ENCODE results near the gene TLCD5. TPM values are rescaled to one million over a fixed set of nuclear protein-coding genes. Genes with fewer than 3 reads are reported as not detected.

TLCD5 gene
- total and polyA plus RNA-seq, 8 donors = 0.58 to 81.2 (median 1.8) TPM; not detected in 1

DNA sequence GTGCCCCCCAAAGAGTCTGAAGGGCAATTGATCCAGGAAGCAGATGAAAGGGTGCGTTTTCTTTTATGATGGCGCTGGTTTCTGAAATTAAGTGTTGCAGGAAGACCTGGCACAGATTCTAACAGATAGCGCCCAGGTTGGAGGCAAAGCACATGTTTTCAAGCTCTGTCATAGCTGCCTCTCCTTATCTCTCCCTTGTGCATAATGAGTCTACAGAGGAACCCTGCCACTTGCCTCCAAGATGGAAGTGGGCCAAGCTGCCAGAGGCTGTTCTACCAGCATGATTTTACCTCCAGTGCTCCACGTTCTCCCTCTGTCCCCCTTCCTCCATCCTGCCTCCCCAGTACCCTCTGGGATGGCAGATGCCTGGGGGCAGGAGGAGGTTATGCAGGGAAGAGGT lies 30.0 kb upstream of the TLCD5 start:
- Histone ChIP-seq H3K9me3 (no peaks in the 10 kb centered on the region), H3K36me3 (no peaks in the 10 kb centered on the region), H3K27me3 (peaks cover 0 to 33% (median 3%) of the 10 kb centered on the region in 3 donors), H3K4me1 (peaks cover 3 to 11% (median 4%) of the 10 kb centered on the region in 4 donors), H3K27ac (no peak overlapping the region), H3K4me3 (no peak overlapping the region)
- DNase-seq = peak in 1 of 2 donors; percentile 66
- TF ChIP-seq POLR2A (IDR thresholded peaks at IDR 0.05) (no peak), EP300 (IDR thresholded peaks at IDR 0.05) (no peak), POLR2AphosphoS5 (IDR thresholded peaks at IDR 0.05) (no peak)
- TF ChIP-seq, protein P1, sequence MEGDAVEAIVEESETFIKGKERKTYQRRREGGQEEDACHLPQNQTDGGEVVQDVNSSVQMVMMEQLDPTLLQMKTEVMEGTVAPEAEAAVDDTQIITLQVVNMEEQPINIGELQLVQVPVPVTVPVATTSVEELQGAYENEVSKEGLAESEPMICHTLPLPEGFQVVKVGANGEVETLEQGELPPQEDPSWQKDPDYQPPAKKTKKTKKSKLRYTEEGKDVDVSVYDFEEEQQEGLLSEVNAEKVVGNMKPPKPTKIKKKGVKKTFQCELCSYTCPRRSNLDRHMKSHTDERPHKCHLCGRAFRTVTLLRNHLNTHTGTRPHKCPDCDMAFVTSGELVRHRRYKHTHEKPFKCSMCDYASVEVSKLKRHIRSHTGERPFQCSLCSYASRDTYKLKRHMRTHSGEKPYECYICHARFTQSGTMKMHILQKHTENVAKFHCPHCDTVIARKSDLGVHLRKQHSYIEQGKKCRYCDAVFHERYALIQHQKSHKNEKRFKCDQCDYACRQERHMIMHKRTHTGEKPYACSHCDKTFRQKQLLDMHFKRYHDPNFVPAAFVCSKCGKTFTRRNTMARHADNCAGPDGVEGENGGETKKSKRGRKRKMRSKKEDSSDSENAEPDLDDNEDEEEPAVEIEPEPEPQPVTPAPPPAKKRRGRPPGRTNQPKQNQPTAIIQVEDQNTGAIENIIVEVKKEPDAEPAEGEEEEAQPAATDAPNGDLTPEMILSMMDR (IDR thresholded peaks at IDR 0.05) = no peak
- WGBS, 5 donors = 27 to 40% (median 32%) methylated on average over 4 of the region's 4 CpGs
- intact Hi-C loops (cut with DNase I; ENCODE audit: low total_unique reads) = no loop called here

DNA sequence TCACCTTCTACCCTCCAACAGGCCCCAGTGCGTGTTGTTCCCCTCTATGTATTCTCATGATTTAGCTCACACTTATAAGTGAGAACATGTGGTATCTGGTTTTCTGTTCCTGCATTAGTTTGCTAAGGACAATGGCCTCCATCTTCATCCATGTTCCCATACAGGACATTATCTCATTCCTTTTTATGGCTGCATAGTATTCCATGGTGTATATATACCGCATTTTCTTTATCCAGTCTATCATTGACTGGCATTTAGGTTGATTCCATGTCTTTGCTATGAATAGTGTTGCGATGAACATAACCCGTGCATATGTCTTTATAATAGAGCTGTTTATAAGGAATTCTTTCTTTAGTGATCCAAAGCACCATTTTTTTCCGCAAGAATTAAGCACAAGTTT lies 28.5 kb upstream of the TLCD5 start:
- Histone ChIP-seq H3K4me1 (peaks cover 3 to 20% (median 7%) of the 10 kb centered on the region in 4 donors), H3K36me3 (no peaks in the 10 kb centered on the region), H3K9me3 (no peaks in the 10 kb centered on the region), H3K27ac (no peak overlapping the region), H3K27me3 (peaks cover 0 to 33% (median 3%) of the 10 kb centered on the region in 3 donors), H3K4me3 (no peak overlapping the region)
- WGBS, 5 donors = 92 to 99% (median 99%) methylated on average over 5 of the region's 5 CpGs
- intact Hi-C loops (cut with DNase I; ENCODE audit: low total_unique reads) = no loop called here
- DNase-seq = no peak
- TF ChIP-seq, protein P1 (IDR thresholded peaks at IDR 0.05) = no peak
- TF ChIP-seq EP300 (IDR thresholded peaks at IDR 0.05) (no peak), POLR2AphosphoS5 (IDR thresholded peaks at IDR 0.05) (no peak), POLR2A (IDR thresholded peaks at IDR 0.05) (no peak)

DNA sequence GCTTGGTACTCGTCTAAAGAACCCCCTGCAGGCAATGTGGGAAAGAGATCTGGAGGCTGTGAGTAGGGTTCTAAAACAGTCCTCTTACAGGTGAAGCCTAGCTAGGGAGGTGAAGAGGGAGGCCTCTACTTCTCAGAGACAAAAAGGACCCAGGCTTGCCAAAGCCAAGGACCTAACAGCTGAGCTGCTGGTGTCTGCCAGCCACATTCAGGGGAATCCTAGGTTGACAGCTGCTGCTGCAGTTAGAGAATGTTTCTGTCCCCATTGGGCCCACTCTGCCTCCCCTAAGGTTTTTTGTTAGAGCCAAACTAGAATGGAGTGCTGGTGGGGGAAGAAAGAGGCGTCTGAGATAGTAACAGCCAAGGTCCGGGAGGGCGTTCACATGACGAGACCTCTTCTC lies 26.6 kb upstream of the TLCD5 start:
- H3K4me1 ChIP-seq = peaks cover 3 to 33% (median 18%) of the 10 kb centered on the region in 4 donors
- H3K9me3 ChIP-seq = no peaks in the 10 kb centered on the region
- WGBS, 5 donors = 86 to 93% (median 89%) methylated on average over 4 to 5 of the region's 5 CpGs
- H3K27me3 ChIP-seq = peaks cover 0 to 22% (median 3%) of the 10 kb centered on the region in 3 donors
- no peak overlapping the region for H3K27ac ChIP-seq
- DNase-seq = no peak
- no peaks in the 10 kb centered on the region for H3K36me3 ChIP-seq
- no peak for TF ChIP-seq POLR2AphosphoS5 (IDR thresholded peaks at IDR 0.05)
- TF ChIP-seq EP300 (IDR thresholded peaks at IDR 0.05) = no peak
- no peak for TF ChIP-seq POLR2A (IDR thresholded peaks at IDR 0.05)
- TF ChIP-seq, protein P1 (IDR thresholded peaks at IDR 0.05) = no peak
- no peak overlapping the region for H3K4me3 ChIP-seq
- intact Hi-C loops (cut with DNase I; ENCODE audit: low total_unique reads) = no loop called here

DNA sequence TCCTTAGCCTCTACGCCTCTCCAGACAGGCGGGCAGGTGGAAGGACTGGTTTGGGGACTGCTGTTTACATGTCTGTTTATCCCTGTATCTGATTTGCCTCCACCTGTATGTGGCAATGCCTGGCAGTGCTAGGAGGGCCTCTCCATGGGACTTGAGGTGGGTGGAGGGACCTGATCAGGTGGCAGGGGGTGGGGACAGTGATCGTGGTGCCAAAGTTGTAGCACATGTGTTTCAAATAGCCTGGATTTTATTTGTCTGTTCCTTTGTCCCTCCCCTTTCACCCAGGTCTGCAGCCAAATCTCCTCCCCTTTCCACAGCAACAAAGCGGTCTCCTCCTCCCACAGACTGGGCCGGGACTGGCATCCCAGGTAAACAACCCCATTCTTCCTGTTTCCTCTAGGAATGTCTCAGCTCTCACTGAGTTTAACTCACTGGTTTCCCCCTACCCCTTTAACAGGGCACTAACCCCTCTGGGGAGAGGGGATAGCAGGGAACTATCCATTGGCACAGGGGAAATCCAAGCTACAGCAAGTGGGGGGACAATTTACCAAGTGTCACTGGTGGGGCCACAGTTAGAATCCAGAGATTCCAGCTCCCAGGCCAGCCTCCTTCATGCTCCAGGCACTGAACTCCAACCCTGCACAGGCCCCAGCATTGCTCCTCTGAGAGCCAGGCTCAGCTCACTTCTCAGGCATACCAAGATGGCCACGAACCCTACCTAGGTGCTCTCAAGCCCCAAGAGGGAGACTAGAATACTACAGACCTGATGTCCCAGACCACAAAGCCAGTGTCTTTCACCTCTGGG lies 22.9 kb upstream of the TLCD5 start:
- H3K4me1 ChIP-seq = peaks cover 3 to 30% (median 26%) of the 10 kb centered on the region in 4 donors
- TF ChIP-seq, protein P1 (IDR thresholded peaks at IDR 0.05) = no peak
- peak in 2 of 3 donors; percentile 46 to 47 for TF ChIP-seq POLR2AphosphoS5 (IDR thresholded peaks at IDR 0.05)
- 37 to 57% (median 42%) methylated on average over 6 of the region's 6 CpGs for WGBS, 5 donors
- no peaks in the 10 kb centered on the region for H3K9me3 ChIP-seq
- no peaks in the 10 kb centered on the region for H3K36me3 ChIP-seq
- peaks cover 0 to 9% (median 3%) of the 10 kb centered on the region in 3 donors for H3K27me3 ChIP-seq
- intact Hi-C loops (cut with DNase I; ENCODE audit: low total_unique reads) = no loop called here
- H3K4me3 ChIP-seq = no peak overlapping the region
- peak; percentile 83 to 86 for DNase-seq
- H3K27ac ChIP-seq = peak overlapping the region; percentile 9 to 75 (median 67)

All from stomach (tissue), 9 donors.